Central memory CD8-positive, alpha-beta T cell (primary cell): Measurements from ENCODE around the gene CDS2.
"Not testable (repeated sequence)": the region's sequence is repeated elsewhere in the genome, so short reads cannot be mapped to it uniquely, and the experiment has no call there.

ENCODE experiments used
- ATAC-seq: fragments of 150-1000 bp; cut with Tn5 transposase; replicated peaks from 2 replicates; pipeline ENCODE4 v1.10.0; 2022; ENCODE audit warnings: mild to moderate bottlenecking, moderate FRiP score, moderate number of reproducible peaks; ENCODE audit not compliant: poor library complexity, severe bottlenecking; ENCODE audit errors: extremely low read depth
- DNase-seq, 2 donors: peaks; one replicate each; pipeline ENCODE4 v3.0.0; 2021; ENCODE audit warnings: low spot score in 2 of 2
- H3K27ac Mint-ChIP-seq: one replicate; pipeline ENCODE4 v1.8.0; 2022; ENCODE audit warnings: low read depth, mild to moderate bottlenecking, moderate library complexity, mixed read lengths
- H3K27me3 Mint-ChIP-seq: one replicate; pipeline ENCODE4 v1.8.0; 2022; ENCODE audit warnings: mixed read lengths
- H3K36me3 Mint-ChIP-seq: one replicate; pipeline ENCODE4 v1.8.0; 2022; ENCODE audit warnings: mild to moderate bottlenecking, moderate library complexity, mixed read lengths; ENCODE audit not compliant: insufficient read depth
- H3K4me1 Mint-ChIP-seq: one replicate; pipeline ENCODE4 v1.8.0; 2022; ENCODE audit warnings: mixed read lengths
- H3K4me3 Mint-ChIP-seq: one replicate; pipeline ENCODE4 v1.8.0; 2022; ENCODE audit warnings: mild to moderate bottlenecking, moderate library complexity, mixed read lengths
- H3K9me3 Mint-ChIP-seq: one replicate; pipeline ENCODE4 v1.8.0; 2022; ENCODE audit warnings: mixed read lengths

Gene CDS2

GRCh38 chr20:5099009-5099408 lies 27.8 kb upstream of the CDS2 start:
- peak overlapping the region; percentile 67 for H3K27ac Mint-ChIP-seq
- H3K27me3 Mint-ChIP-seq = not testable (repeated sequence)

GRCh38 chr20:5099909-5100308 lies 26.9 kb upstream of the CDS2 start:
- H3K27me3 Mint-ChIP-seq, H3K27ac Mint-ChIP-seq, DNase-seq, H3K4me3 Mint-ChIP-seq, ATAC-seq, H3K9me3 Mint-ChIP-seq: not testable (repeated sequence)
- Mint-ChIP-seq H3K4me1 (peaks cover 20% of the 10 kb centered on the region), H3K36me3 (peaks cover 46% of the 10 kb centered on the region)

More at GRCh38 chr20:5099009-5099408, 27.8 kb upstream of the CDS2 start:
- Mint-ChIP-seq H3K36me3 (peaks cover 39% of the 10 kb centered on the region), H3K4me1 (peaks cover 16% of the 10 kb centered on the region)
- not testable (repeated sequence) for H3K4me3 Mint-ChIP-seq, ATAC-seq, H3K9me3 Mint-ChIP-seq, DNase-seq

GRCh38 chr20:5100684-5101347 lies 26.0 kb upstream of the CDS2 start:
- Mint-ChIP-seq H3K27ac (peak overlapping the region; percentile 62), H3K36me3 (peaks cover 50% of the 10 kb centered on the region), H3K4me3 (no peak overlapping the region), H3K27me3 (no peaks in the 10 kb centered on the region), H3K9me3 (no peaks in the 10 kb centered on the region), H3K4me1 (peaks cover 20% of the 10 kb centered on the region)
- peak; percentile 58 to 67 for DNase-seq
- ATAC-seq = peak; percentile 71

GRCh38 chr20:5104479-5104878 lies 22.3 kb upstream of the CDS2 start:
- no peak for DNase-seq
- Mint-ChIP-seq H3K4me1 (peaks cover 20% of the 10 kb centered on the region), H3K27ac (no peak overlapping the region), H3K27me3 (no peaks in the 10 kb centered on the region), H3K9me3 (no peaks in the 10 kb centered on the region), H3K4me3 (no peak overlapping the region), H3K36me3 (peaks cover 59% of the 10 kb centered on the region)
- no peak for ATAC-seq

GRCh38 chr20:5109276-5109675 lies 17.5 kb upstream of the CDS2 start:
- Mint-ChIP-seq H3K4me3 (no peak overlapping the region), H3K9me3 (no peaks in the 10 kb centered on the region), H3K36me3 (peaks cover 39% of the 10 kb centered on the region), H3K27ac (no peak overlapping the region), H3K27me3 (no peaks in the 10 kb centered on the region), H3K4me1 (peaks cover 8% of the 10 kb centered on the region)
- DNase-seq = no peak
- ATAC-seq = no peak

GRCh38 chr20:5113615-5113986 lies 13.2 kb upstream of the CDS2 start:
- ATAC-seq (no peak), DNase-seq (no peak)
- Mint-ChIP-seq H3K4me3 (peak overlapping the region; percentile 94), H3K27ac (peak overlapping the region; percentile 92), H3K4me1 (peaks cover 7% of the 10 kb centered on the region), H3K36me3 (peaks cover 36% of the 10 kb centered on the region), H3K9me3 (no peaks in the 10 kb centered on the region), H3K27me3 (no peaks in the 10 kb centered on the region)

GRCh38 chr20:5114403-5114802 lies 12.4 kb upstream of the CDS2 start:
- peak overlapping the region; percentile 13 for H3K27ac Mint-ChIP-seq
- ATAC-seq (no peak), DNase-seq (no peak)
- H3K36me3 Mint-ChIP-seq = peaks cover 33% of the 10 kb centered on the region
- H3K4me1 Mint-ChIP-seq = peaks cover 7% of the 10 kb centered on the region
- peak overlapping the region; percentile 94 for H3K4me3 Mint-ChIP-seq
- no peaks in the 10 kb centered on the region for H3K9me3 Mint-ChIP-seq
- no peaks in the 10 kb centered on the region for H3K27me3 Mint-ChIP-seq

GRCh38 chr20:5116875-5117274 lies 9.9 kb upstream of the CDS2 start:
- ATAC-seq (no peak), DNase-seq (no peak)
- Mint-ChIP-seq H3K4me3 (no peak overlapping the region), H3K9me3 (no peaks in the 10 kb centered on the region), H3K27me3 (no peaks in the 10 kb centered on the region), H3K4me1 (peaks cover 18% of the 10 kb centered on the region), H3K36me3 (peaks cover 34% of the 10 kb centered on the region), H3K27ac (no peak overlapping the region)

GRCh38 chr20:5118220-5119142 lies 8.3 kb upstream of the CDS2 start:
- peak overlapping the region; percentile 88 for H3K4me3 Mint-ChIP-seq
- no peak overlapping the region for H3K27ac Mint-ChIP-seq
- H3K4me1 Mint-ChIP-seq = peaks cover 11% of the 10 kb centered on the region
- no peaks in the 10 kb centered on the region for H3K9me3 Mint-ChIP-seq
- ATAC-seq (no peak), DNase-seq (no peak)
- H3K36me3 Mint-ChIP-seq = peaks cover 30% of the 10 kb centered on the region
- no peaks in the 10 kb centered on the region for H3K27me3 Mint-ChIP-seq

GRCh38 chr20:5119143-5119434 lies 7.7 kb upstream of the CDS2 start:
- H3K9me3 Mint-ChIP-seq = no peaks in the 10 kb centered on the region
- H3K4me3 Mint-ChIP-seq = peak overlapping the region; percentile 88
- ATAC-seq (no peak), DNase-seq (no peak)
- H3K36me3 Mint-ChIP-seq = peaks cover 30% of the 10 kb centered on the region
- H3K27me3 Mint-ChIP-seq = no peaks in the 10 kb centered on the region
- peaks cover 11% of the 10 kb centered on the region for H3K4me1 Mint-ChIP-seq
- H3K27ac Mint-ChIP-seq = no peak overlapping the region

- H3K36me3 Mint-ChIP-seq = peaks cover 25% of the 10 kb centered on the region
- DNase-seq (peak; percentile 85 to 90), ATAC-seq (peak; percentile 93)
- H3K4me3 Mint-ChIP-seq = peak within 1 kb of the TSS; percentile 88
- H3K9me3 Mint-ChIP-seq = no peaks in the 10 kb centered on the region
- H3K27ac Mint-ChIP-seq = peak within 1 kb of the TSS; percentile 88
- H3K27me3 Mint-ChIP-seq = no peaks in the 10 kb centered on the region
- peaks cover 11% of the 10 kb centered on the region for H3K4me1 Mint-ChIP-seq
Observed at GRCh38 chr20:5119435-5120184, 7.2 kb upstream of the CDS2 start, which contains the start of gene PCNA. TSS of gene PCNA (minus strand) at chr20:5119958. CDS start at chr20:5119798, 160 bp downstream.

GRCh38 chr20:5120185-5120476 lies 6.7 kb upstream of the CDS2 start:
- H3K4me3 Mint-ChIP-seq = peak overlapping the region; percentile 88
- peaks cover 11% of the 10 kb centered on the region for H3K4me1 Mint-ChIP-seq
- H3K9me3 Mint-ChIP-seq = no peaks in the 10 kb centered on the region
- peaks cover 24% of the 10 kb centered on the region for H3K36me3 Mint-ChIP-seq
- no peak for DNase-seq
- H3K27me3 Mint-ChIP-seq = no peaks in the 10 kb centered on the region
- H3K27ac Mint-ChIP-seq = peak overlapping the region; percentile 88
- peak; percentile 10 for ATAC-seq
